ENCODE results near the gene WDR12. TPM values are rescaled to one million over a fixed set of nuclear protein-coding genes. Genes with fewer than 3 reads are reported as not detected.

The WDR12 gene
- total and polyA plus RNA-seq, 9 of the 15 experiments (the other 6 are each of a cell fraction or from before 2014, with no cell fraction given): 109 to 554 (median 174) TPM

DNA sequence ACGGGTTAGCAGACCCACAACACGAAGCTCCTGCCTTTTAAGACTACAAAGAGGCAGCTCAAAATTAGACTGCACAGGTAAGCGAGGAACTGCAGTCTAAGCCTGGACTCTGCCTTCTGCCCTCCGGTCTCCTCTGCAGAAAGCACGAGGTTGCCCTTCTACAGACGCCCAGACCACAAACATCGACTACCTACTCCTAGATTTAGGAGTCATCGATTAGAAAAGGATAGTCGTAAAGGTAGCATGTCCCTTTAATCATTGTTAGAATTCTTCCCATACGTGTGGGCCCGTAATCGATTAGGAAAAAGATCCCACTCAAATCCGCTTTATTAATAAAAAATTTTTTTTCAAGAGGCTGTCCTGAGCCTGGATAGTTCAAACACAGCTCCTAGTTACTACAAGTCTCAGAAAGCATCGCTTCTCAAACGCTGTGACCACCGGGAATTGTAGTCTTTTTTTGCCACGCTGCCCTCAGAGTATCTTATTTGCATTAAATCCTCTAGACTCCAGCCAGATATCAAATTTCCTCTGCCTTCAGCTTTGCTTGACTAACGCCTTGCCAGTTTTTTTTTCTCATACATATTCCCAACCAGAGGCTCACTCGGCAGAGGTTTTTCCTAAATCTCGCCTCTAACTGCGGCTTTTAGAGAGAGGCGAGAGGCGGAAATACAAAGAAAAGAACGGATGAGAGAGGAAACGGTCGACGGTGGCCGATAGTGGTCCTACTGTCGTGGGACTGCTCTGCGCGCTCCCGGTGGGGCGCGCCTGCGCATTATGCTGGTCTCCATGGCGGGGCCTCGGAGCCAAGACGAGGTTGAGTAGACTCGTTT, at the start of gene WDR12, which contains the start of gene CARF (continued):
- TF ChIP-seq, protein P1, sequence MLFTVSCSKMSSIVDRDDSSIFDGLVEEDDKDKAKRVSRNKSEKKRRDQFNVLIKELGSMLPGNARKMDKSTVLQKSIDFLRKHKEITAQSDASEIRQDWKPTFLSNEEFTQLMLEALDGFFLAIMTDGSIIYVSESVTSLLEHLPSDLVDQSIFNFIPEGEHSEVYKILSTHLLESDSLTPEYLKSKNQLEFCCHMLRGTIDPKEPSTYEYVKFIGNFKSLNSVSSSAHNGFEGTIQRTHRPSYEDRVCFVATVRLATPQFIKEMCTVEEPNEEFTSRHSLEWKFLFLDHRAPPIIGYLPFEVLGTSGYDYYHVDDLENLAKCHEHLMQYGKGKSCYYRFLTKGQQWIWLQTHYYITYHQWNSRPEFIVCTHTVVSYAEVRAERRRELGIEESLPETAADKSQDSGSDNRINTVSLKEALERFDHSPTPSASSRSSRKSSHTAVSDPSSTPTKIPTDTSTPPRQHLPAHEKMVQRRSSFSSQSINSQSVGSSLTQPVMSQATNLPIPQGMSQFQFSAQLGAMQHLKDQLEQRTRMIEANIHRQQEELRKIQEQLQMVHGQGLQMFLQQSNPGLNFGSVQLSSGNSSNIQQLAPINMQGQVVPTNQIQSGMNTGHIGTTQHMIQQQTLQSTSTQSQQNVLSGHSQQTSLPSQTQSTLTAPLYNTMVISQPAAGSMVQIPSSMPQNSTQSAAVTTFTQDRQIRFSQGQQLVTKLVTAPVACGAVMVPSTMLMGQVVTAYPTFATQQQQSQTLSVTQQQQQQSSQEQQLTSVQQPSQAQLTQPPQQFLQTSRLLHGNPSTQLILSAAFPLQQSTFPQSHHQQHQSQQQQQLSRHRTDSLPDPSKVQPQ (CRISPR knock-in tag; IDR thresholded peaks at IDR 0.05; ENCODE audit: borderline replicate concordance): no peak
- TF ChIP-seq ZNF165 (CRISPR knock-in tag; IDR thresholded peaks at IDR 0.05; ENCODE audit: borderline replicate concordance): no peak
- no peak for TF ChIP-seq NFIX (CRISPR knock-in tag; IDR thresholded peaks at IDR 0.05; ENCODE audit: low read depth)
- TF ChIP-seq, protein P2, sequence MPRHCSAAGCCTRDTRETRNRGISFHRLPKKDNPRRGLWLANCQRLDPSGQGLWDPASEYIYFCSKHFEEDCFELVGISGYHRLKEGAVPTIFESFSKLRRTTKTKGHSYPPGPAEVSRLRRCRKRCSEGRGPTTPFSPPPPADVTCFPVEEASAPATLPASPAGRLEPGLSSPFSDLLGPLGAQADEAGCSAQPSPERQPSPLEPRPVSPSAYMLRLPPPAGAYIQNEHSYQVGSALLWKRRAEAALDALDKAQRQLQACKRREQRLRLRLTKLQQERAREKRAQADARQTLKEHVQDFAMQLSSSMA (CRISPR knock-in tag; IDR thresholded peaks at IDR 0.05): no peak
- TF ChIP-seq ZFX (CRISPR knock-in tag; IDR thresholded peaks at IDR 0.05): peak; percentile 39; the same call in 1 of the 2 replicates
- TF ChIP-seq BRD4 (IDR thresholded peaks at IDR 0.05): no peak
- TF ChIP-seq MCM3 (IDR thresholded peaks at IDR 0.05): no peak
- no peak for TF ChIP-seq ARNT (IDR thresholded peaks at IDR 0.05)
- TF ChIP-seq ILK (tag; IDR thresholded peaks at IDR 0.05; ENCODE audit: borderline replicate concordance, low read depth): no peak
- TF ChIP-seq, protein P3, sequence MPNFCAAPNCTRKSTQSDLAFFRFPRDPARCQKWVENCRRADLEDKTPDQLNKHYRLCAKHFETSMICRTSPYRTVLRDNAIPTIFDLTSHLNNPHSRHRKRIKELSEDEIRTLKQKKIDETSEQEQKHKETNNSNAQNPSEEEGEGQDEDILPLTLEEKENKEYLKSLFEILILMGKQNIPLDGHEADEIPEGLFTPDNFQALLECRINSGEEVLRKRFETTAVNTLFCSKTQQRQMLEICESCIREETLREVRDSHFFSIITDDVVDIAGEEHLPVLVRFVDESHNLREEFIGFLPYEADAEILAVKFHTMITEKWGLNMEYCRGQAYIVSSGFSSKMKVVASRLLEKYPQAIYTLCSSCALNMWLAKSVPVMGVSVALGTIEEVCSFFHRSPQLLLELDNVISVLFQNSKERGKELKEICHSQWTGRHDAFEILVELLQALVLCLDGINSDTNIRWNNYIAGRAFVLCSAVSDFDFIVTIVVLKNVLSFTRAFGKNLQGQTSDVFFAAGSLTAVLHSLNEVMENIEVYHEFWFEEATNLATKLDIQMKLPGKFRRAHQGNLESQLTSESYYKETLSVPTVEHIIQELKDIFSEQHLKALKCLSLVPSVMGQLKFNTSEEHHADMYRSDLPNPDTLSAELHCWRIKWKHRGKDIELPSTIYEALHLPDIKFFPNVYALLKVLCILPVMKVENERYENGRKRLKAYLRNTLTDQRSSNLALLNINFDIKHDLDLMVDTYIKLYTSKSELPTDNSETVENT (CRISPR knock-in tag; IDR thresholded peaks at IDR 0.05): 0 out of 2 replicates have a peak, but pooled peaks have one; percentile 22
- TF ChIP-seq, protein P4, sequence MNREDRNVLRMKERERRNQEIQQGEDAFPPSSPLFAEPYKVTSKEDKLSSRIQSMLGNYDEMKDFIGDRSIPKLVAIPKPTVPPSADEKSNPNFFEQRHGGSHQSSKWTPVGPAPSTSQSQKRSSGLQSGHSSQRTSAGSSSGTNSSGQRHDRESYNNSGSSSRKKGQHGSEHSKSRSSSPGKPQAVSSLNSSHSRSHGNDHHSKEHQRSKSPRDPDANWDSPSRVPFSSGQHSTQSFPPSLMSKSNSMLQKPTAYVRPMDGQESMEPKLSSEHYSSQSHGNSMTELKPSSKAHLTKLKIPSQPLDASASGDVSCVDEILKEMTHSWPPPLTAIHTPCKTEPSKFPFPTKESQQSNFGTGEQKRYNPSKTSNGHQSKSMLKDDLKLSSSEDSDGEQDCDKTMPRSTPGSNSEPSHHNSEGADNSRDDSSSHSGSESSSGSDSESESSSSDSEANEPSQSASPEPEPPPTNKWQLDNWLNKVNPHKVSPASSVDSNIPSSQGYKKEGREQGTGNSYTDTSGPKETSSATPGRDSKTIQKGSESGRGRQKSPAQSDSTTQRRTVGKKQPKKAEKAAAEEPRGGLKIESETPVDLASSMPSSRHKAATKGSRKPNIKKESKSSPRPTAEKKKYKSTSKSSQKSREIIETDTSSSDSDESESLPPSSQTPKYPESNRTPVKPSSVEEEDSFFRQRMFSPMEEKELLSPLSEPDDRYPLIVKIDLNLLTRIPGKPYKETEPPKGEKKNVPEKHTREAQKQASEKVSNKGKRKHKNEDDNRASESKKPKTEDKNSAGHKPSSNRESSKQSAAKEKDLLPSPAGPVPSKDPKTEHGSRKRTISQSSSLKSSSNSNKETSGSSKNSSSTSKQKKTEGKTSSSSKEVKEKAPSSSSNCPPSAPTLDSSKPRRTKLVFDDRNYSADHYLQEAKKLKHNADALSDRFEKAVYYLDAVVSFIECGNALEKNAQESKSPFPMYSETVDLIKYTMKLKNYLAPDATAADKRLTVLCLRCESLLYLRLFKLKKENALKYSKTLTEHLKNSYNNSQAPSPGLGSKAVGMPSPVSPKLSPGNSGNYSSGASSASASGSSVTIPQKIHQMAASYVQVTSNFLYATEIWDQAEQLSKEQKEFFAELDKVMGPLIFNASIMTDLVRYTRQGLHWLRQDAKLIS (CRISPR knock-in tag; IDR thresholded peaks at IDR 0.05): 0 out of 2 replicates have a peak, but pooled peaks have one; percentile 67
- no peak for TF ChIP-seq PHF21A (IDR thresholded peaks at IDR 0.05; ENCODE audit: borderline replicate concordance, low read depth)
- no peak for TF ChIP-seq TSC22D4 (tag; IDR thresholded peaks at IDR 0.05)
- TF ChIP-seq RAD21 (CRISPR knock-in tag; conservative IDR thresholded peaks at IDR 0.05 in 1 of 2, IDR thresholded peaks at IDR 0.05 in 1 of 2): no peak

All from K562 (cell line).